IPS DF 4.7 (cell line): ENCODE results near the gene ALPK1.
"Not testable (repeated sequence)": the region's sequence is repeated elsewhere in the genome, so short reads cannot be mapped to it uniquely, and the experiment has no call there.

Source experiments
- DNase-seq: peaks from one replicate; pipeline ENCODE4 v3.0.0-alpha.2; 2013; ENCODE audit warnings: low spot score; ENCODE audit errors: extremely low read depth

ALPK1 gene

DNA sequence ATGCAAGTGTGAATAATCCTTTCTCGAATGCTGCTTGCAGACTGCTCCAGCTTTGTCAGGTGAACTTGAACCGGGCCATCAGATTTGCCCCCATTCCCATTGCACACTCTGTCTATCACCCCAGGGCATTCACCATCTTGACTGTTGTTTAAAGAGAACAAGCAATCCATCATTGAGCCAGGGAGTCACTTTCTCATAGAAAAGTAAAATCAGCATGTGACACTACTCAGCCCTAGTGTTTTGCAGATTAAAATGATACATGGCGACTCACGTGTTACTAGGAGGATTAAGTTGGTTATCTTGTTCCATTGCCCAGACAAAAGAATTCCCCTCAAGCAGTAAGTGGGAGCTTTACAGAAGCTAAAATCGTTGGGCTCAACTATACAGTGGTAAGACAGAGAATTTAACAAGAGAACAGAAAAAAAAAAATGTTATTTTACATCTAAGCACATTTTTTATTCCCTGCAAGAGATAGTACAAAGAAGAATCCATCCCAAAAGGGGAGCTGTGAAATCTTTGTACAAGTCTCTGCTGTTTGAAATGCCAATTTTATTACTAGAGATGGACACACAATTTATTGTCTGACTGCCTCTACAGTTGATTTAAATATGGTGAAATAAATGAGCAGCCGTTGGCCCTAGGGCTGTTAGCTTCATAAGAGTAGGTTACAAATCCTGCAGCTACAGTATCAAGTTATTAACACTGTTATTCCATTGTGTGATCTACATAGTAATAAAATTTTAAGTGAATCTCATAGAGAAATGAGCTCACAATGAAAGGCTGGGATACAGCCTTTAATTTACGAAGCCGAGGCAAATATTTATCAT, 151.3 kb downstream of the ALPK1 start:
- no peak for DNase-seq

DNA sequence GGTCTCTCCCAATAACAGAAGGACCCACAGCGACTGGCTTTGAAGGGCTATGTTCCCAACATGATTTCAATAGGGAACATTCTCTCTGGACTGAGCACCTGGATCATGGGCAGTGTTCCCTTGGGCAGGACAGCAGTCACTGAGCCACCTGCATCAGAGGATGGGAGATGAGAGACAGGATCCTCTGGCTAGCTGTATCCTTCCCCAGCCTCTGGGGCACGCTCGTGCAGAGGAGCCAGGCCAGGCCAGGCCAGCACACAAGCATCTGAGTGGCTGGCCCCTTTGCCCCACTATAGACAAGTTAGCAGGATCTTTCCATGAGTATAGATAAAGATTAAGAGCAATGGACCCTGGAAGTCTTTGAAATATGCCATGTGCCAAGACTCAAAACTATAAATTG, 152.5 kb downstream of the ALPK1 start:
- DNase-seq: no peak

DNA sequence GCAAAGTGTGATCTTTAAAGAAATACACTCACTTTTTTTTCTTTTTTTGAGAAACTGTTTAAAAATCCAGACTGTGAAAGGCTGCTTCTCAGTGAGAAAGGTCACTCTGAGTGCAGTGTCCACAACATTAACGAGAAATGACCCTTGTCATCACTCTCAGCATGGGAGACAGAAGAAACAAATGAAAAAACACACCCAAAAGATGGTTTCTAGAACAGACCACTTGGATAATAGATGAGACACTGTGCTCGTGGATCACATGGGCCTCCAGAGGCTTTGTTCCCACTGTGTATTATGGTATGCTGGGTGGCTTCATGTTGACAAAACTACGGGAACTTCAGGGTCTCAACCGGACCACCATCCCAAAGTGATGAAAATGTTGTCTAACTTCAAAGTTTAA, 153.9 kb downstream of the ALPK1 start:
- no peak for DNase-seq

DNA sequence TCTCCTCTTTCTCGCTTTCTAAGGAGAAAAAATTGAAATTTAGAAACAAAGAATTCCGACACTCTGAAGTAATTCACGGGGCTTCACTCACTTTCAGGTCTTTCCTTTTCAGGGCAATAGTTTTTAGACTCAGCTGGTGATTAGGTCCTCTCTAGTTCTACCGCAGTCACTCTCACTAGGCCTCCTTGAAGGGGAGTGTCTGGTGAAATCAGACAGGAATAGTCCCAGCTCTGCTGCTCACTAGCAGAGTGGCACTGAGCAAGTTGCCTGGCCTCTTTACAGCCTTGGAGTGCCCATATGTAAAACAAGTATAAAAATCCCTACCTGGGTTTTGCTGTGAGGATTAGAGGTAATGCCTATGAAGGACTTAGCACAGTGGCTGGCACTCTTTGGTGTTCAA, 154.7 kb downstream of the ALPK1 start:
- DNase-seq: no peak

DNA sequence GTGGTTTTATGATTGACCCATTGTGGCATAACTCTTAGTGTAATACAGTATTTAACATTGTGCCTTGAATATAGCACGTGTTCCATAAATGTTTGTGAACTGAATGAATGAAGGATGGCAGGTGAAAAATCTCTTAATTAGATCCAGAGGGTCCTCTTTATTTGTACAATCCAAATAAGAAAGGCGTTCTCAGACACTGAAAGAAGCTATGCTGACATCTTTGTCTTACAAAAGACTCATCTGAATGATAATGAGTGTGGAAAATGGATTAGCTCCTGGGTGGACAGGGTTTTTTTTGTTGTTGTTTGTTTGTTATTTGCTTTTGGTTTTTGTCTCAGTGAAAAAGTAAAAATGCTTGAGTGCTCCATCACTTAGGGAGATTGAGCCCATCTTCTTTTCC, 156.2 kb downstream of the ALPK1 start:
- DNase-seq: no peak

DNA sequence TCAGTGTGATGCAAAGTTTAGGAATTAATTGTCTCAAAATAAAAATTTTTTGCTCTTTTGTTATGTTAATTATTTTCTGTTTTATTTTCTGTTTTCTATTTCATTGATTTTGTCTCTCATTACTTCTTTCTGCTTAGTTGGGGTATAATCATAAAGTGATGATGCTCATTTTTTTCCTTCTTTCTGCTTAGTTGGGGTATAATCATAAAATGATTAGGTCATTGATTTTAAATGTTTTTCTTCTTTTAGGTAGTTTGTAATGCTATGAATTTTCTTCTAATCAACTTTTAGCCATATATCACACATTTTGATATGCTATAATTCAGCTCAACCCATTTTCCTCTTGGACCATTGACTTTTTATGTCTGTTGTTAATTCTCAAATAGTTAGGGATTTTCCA, 175.1 kb downstream of the ALPK1 start:
- DNase-seq: no peak

DNA sequence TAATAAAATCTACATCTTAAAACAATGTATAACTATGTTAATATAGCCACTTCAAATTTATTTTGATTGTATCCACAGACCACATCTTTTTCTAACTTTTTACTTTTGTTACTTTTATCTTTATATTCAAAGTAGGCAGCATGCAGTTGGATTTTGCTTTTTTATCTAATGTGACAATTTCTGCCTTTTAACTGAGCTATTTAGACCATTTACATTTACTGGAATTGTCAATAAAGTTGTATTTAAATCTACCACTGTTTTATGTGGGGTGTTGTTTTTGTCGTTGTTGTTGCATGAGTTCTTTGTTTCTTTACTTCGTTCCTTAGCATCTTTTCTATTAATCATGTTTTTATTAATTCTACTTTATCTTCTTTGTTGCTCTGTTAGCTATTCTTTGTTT, 176.8 kb downstream of the ALPK1 start:
- DNase-seq: no peak

DNA sequence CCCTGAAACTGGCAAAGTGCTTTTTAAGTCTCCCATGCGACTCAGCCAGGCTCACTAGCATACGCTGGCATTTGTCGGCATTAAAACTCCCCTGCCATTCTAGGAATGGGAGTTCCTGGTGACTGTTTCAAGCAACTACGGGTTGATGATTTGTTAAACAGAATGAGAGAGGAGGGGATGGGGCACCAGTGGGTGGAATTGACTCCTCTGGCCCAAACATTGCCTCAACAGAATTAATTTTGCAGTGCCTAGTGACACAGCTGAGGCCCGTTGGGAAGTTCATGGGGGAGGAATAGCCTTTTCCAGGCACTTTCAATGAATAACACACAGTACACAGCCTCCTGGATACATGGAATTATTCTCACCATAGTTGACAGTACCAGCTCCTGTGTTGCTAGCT, 188.8 kb downstream of the ALPK1 start:
- no peak for DNase-seq

DNA sequence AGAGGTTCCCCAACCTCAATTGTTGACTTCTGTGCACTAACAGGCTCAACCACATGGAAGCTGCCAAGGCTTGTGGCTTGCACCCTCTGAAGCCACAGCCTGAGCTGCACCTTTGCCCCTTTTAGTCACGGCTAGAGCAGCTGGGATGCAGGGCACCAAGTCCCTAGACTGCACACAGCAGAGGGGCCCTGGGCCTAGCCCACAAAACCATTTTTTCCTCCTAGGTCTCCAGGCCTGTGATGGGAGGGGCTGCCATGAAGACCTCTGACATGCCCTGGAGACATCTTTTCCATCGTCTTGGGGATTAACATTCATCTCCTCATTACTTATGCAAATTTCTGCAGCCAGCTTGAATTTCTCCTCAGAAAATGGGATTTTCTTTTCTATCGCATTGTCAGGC, 193.6 kb downstream of the ALPK1 start:
- DNase-seq: not testable (repeated sequence)
